OCI-LY7 (cell line): Measurements from ENCODE around the gene SCGB1D1. TPM values are rescaled to one million over a fixed set of nuclear protein-coding genes. Genes with fewer than 3 reads are reported as not detected.

Experiments
- BruUV-seq: library from RNA; stranded (reverse); fragments of 400-500 nt; replicated peaks from 2 replicates; lab custom pipeline; 2021; lab: Mats Ljungman, UMichigan
- CTCF ChIA-PET: fragments of 300-600 bp; sonication (Branson Sonifier 250); formaldehyde crosslinking; loops from one replicate; lab custom pipeline; 2022; ENCODE audit warnings: antibody characterized with exemption; ENCODE audit not compliant: unreplicated experiment; lab: Charles Lee
- POLR2A ChIA-PET: fragments of 300-600 bp; sonication (Branson Sonifier 250); formaldehyde crosslinking; loops from one replicate; lab custom pipeline; 2022; ENCODE audit warnings: antibody characterized with exemption; lab: Charles Lee
- DNase-seq: peaks from one replicate; pipeline ENCODE4 v3.0.0-alpha.2; 2015; ENCODE audit warnings: low spot score
- H2AFZ ChIP-seq: fragments of 200-600 bp; sonication (generic), shearing (Covaris generic); 2 replicates; pipeline ENCODE4 v1.6.1; 2014; ENCODE audit warnings: mild to moderate bottlenecking, antibody characterized with exemption, low read length, moderate library complexity
- H3K27ac ChIP-seq: fragments of 200-600 bp; sonication (generic); 2 replicates; pipeline ENCODE4 v1.5.1; 2014; ENCODE audit warnings: mixed run types, low read depth, mild to moderate bottlenecking, moderate library complexity, low read length, inconsistent platforms; ENCODE audit not compliant: poor library complexity, severe bottlenecking
- H3K36me3 ChIP-seq: fragments of 200-600 bp; sonication (generic); 2 replicates; pipeline ENCODE4 v1.6.1; 2014; ENCODE audit warnings: mild to moderate bottlenecking, antibody characterized with exemption, low read length, moderate library complexity, mixed read lengths; ENCODE audit not compliant: insufficient read depth
- H3K4me1 ChIP-seq: fragments of 200-600 bp; sonication (generic); 2 replicates; pipeline ENCODE4 v1.5.1; 2014; ENCODE audit warnings: mild to moderate bottlenecking, low read length; ENCODE audit not compliant: insufficient read depth, poor library complexity, severe bottlenecking
- H3K4me2 ChIP-seq: fragments of 200-600 bp; sonication (generic); 2 replicates; pipeline ENCODE4 v1.6.1; 2014; ENCODE audit warnings: mild to moderate bottlenecking, low read length
- H3K4me3 ChIP-seq: fragments of 200-600 bp; sonication (generic); 2 replicates; pipeline ENCODE4 v1.5.1; 2014; ENCODE audit warnings: mild to moderate bottlenecking, low read depth, low read length; ENCODE audit not compliant: poor library complexity, severe bottlenecking
- H3K79me2 ChIP-seq: fragments of 200-600 bp; sonication (generic); 2 replicates; pipeline ENCODE4 v1.6.1; 2016; ENCODE audit warnings: low read depth, mild to moderate bottlenecking, low read length, moderate library complexity, mixed read lengths; ENCODE audit not compliant: insufficient read depth
- H3K9me2 ChIP-seq: fragments of 200-600 bp; sonication (generic); 2 replicates; pipeline ENCODE4 v1.6.1; 2016; ENCODE audit warnings: mild to moderate bottlenecking, low read length, mixed read lengths; ENCODE audit not compliant: insufficient read depth
- H3K9me3 ChIP-seq: fragments of 200-600 bp; sonication (generic); 2 replicates; pipeline ENCODE4 v1.6.1; 2014; ENCODE audit warnings: mild to moderate bottlenecking, mixed run types, low read length, mixed read lengths
- H4K20me1 ChIP-seq: fragments of 200-600 bp; sonication (generic); 2 replicates; pipeline ENCODE4 v1.6.1; 2014; ENCODE audit warnings: mild to moderate bottlenecking, antibody characterized with exemption, low read length, moderate library complexity, mixed read lengths; ENCODE audit not compliant: insufficient read depth
- CTCF ChIP-seq: fragments of 200-600 bp; sonication (generic); conservative IDR thresholded peaks from 2 replicates; pipeline ENCODE4 v1.5.1; 2014; ENCODE audit warnings: mild to moderate bottlenecking, antibody characterized with exemption, low read length, moderate library complexity, mixed read lengths
- EZH2phosphoT487 ChIP-seq: fragments of 200-600 bp; sonication (generic); IDR thresholded peaks from 2 replicates; pipeline ENCODE4 v1.6.1; 2018; ENCODE audit warnings: low read depth, borderline replicate concordance, mild to moderate bottlenecking, mixed run types, antibody characterized with exemption, low read length, moderate library complexity, mixed read lengths
- intact Hi-C: fragments of 100-400 bp; cut with micrococcal nuclease; formaldehyde crosslinking; loops from one replicate; pipeline ENCODE4 v1.10.0; 2022; ENCODE audit not compliant: unreplicated experiment
- total RNA-seq, 2 experiments: library from RNA; depleted of rRNA in 1 of 2; stranded (reverse); fragments of >200 nt in 1 of 2; shearing (Covaris generic) in 1 of 2; gene quantifications; 2 replicates each; pipeline ENCODE4 v1.2.3, GENCODE V29; 2014 to 2022

SCGB1D1 gene
- total RNA-seq, 2 experiments from 2014 or later = not detected

- ChIA-PET POLR2A (interaction anchor here (0.9 kb wide), 1 partner anchor 164 kb away, joined by 3 read pairs; no protein-coding TSS in a partner anchor), CTCF (no interaction called here)
- Histone ChIP-seq H3K9me3 (no peaks in the 10 kb centered on the region), H3K4me3 (no peak overlapping the region), H4K20me1 (no peaks in the 10 kb centered on the region), H3K36me3 (peaks cover 13% of the 10 kb centered on the region), H3K4me2 (no peak overlapping the region), H3K27ac (no peak overlapping the region), H3K9me2 (no peaks in the 10 kb centered on the region), H2AFZ (no peak overlapping the region), H3K4me1 (no peaks in the 10 kb centered on the region), H3K79me2 (no peaks in the 10 kb centered on the region)
- DNase-seq = no peak
- intact Hi-C loops = no loop called here
- TF ChIP-seq CTCF = no peak
- no peak for TF ChIP-seq EZH2phosphoT487
- no TSS peak for BruUV-seq
Measured at GRCh38 chr11:62157603-62158002, 32.4 kb upstream of the SCGB1D1 start.

- no peak overlapping the region for H2AFZ ChIP-seq
- H3K27ac ChIP-seq = no peak overlapping the region
- no peaks in the 10 kb centered on the region for H3K9me3 ChIP-seq
- no peak overlapping the region for H3K4me3 ChIP-seq
- H4K20me1 ChIP-seq = no peaks in the 10 kb centered on the region
- H3K9me2 ChIP-seq = no peaks in the 10 kb centered on the region
- intact Hi-C loops = no loop called here
- no TSS peak for BruUV-seq
- ChIA-PET POLR2A (no interaction called here), CTCF (no interaction called here)
- no peaks in the 10 kb centered on the region for H3K36me3 ChIP-seq
- DNase-seq = no peak
- H3K4me2 ChIP-seq = no peak overlapping the region
- TF ChIP-seq CTCF (no peak), EZH2phosphoT487 (no peak)
- no peaks in the 10 kb centered on the region for H3K4me1 ChIP-seq
- no peaks in the 10 kb centered on the region for H3K79me2 ChIP-seq
Measured at GRCh38 chr11:62166371-62166770, 23.6 kb upstream of the SCGB1D1 start.

GRCh38 chr11:62169448-62169847 is 20.6 kb upstream of the SCGB1D1 start:
- Histone ChIP-seq H3K4me1 (no peaks in the 10 kb centered on the region), H3K4me2 (no peak overlapping the region), H3K9me3 (no peaks in the 10 kb centered on the region), H2AFZ (no peak overlapping the region), H3K27ac (no peak overlapping the region), H3K4me3 (no peak overlapping the region), H3K9me2 (no peaks in the 10 kb centered on the region), H3K36me3 (no peaks in the 10 kb centered on the region), H4K20me1 (no peaks in the 10 kb centered on the region), H3K79me2 (no peaks in the 10 kb centered on the region)
- no peak for DNase-seq
- ChIA-PET POLR2A (interaction anchor here (0.5 kb wide), 1 partner anchor 136 kb away, joined by 3 read pairs; no protein-coding TSS in a partner anchor), CTCF (no interaction called here)
- intact Hi-C loops = no loop called here
- TF ChIP-seq EZH2phosphoT487 (no peak), CTCF (no peak)
- BruUV-seq = no TSS peak
